Measurements from ENCODE around the gene ANO1. TPM values are rescaled to one million over a fixed set of nuclear protein-coding genes. Genes with fewer than 3 reads are reported as not detected.
A peak's percentile ranks its signal among the peaks of the same experiment; 100 is the strongest.

Gene ANO1
- total RNA-seq, 1 donor from 2014 or later: 0.14 TPM

- DNase-seq (ENCODE audit: low read depth): no peak
- no peak for FAIRE-seq
- TF ChIP-seq EZH2 (IDR thresholded peaks at IDR 0.05; ENCODE audit: insufficient read depth, low read length) (no peak), CTCF (IDR thresholded peaks at IDR 0.05; ENCODE audit: insufficient read depth, low read depth, low read length) (no peak)
- H3K36me3 ChIP-seq (ENCODE audit: insufficient read depth, low read length): no peaks in the 10 kb centered on the region
- Mint-ChIP-seq H3K27ac (ENCODE audit: unreplicated experiment) (no peak overlapping the region), H3K9me3 (ENCODE audit: unreplicated experiment) (peaks cover 5% of the 10 kb centered on the region), H3K4me1 (ENCODE audit: low read depth, unreplicated experiment) (peaks cover 6% of the 10 kb centered on the region), H3K27me3 (ENCODE audit: low read depth, unreplicated experiment) (peaks cover 48% of the 10 kb centered on the region), H3K36me3 (ENCODE audit: low read depth, unreplicated experiment) (no peaks in the 10 kb centered on the region), H3K4me3 (ENCODE audit: unreplicated experiment) (no peak overlapping the region)
- H2AFZ ChIP-seq (ENCODE audit: low read depth, low read length): no peak overlapping the region
- H4K20me1 ChIP-seq (ENCODE audit: insufficient read depth, low read length): no peaks in the 10 kb centered on the region
- H3K9me3 ChIP-seq (ENCODE audit: insufficient read depth, low read depth, low read length): no peaks in the 10 kb centered on the region
- H3K27me3 ChIP-seq (ENCODE audit: insufficient read depth, low read length): no peaks in the 10 kb centered on the region
- peaks cover 6% of the 10 kb centered on the region for H3K4me1 ChIP-seq (ENCODE audit: insufficient read depth, low read length)
- H3K4me3 ChIP-seq (ENCODE audit: insufficient read depth, low read depth, low read length): no peak overlapping the region
- no peak overlapping the region for H3K9ac ChIP-seq (ENCODE audit: low read length)
- no peak overlapping the region for H3K27ac ChIP-seq (ENCODE audit: low read depth, low read length)
- H3K4me2 ChIP-seq (ENCODE audit: low read length): no peak overlapping the region
- no peaks in the 10 kb centered on the region for H3K79me2 ChIP-seq (ENCODE audit: insufficient read depth, low read length)
Observed at GRCh38 chr11:70116386-70117065, 38.4 kb downstream of the ANO1 start.

- Histone ChIP-seq H3K4me1 (ENCODE audit: insufficient read depth, low read length) (no peaks in the 10 kb centered on the region), H4K20me1 (ENCODE audit: insufficient read depth, low read length) (no peaks in the 10 kb centered on the region), H3K36me3 (ENCODE audit: insufficient read depth, low read length) (no peaks in the 10 kb centered on the region), H3K4me3 (ENCODE audit: insufficient read depth, low read depth, low read length) (no peak overlapping the region), H3K9me3 (ENCODE audit: insufficient read depth, low read depth, low read length) (no peaks in the 10 kb centered on the region), H3K4me2 (ENCODE audit: low read length) (no peak overlapping the region), H3K27ac (ENCODE audit: low read depth, low read length) (no peak overlapping the region), H3K27me3 (ENCODE audit: insufficient read depth, low read length) (no peaks in the 10 kb centered on the region), H3K9ac (ENCODE audit: low read length) (no peak overlapping the region), H2AFZ (ENCODE audit: low read depth, low read length) (no peak overlapping the region), H3K79me2 (ENCODE audit: insufficient read depth, low read length) (no peaks in the 10 kb centered on the region)
- no peak for TF ChIP-seq CTCF (IDR thresholded peaks at IDR 0.05; ENCODE audit: insufficient read depth, low read depth, low read length)
- TF ChIP-seq EZH2 (IDR thresholded peaks at IDR 0.05; ENCODE audit: insufficient read depth, low read length): no peak
- Mint-ChIP-seq H3K27me3 (ENCODE audit: low read depth, unreplicated experiment) (peaks cover 53% of the 10 kb centered on the region), H3K9me3 (ENCODE audit: unreplicated experiment) (peaks cover 5% of the 10 kb centered on the region), H3K27ac (ENCODE audit: unreplicated experiment) (no peak overlapping the region), H3K4me1 (ENCODE audit: low read depth, unreplicated experiment) (no peaks in the 10 kb centered on the region), H3K36me3 (ENCODE audit: low read depth, unreplicated experiment) (no peaks in the 10 kb centered on the region), H3K4me3 (ENCODE audit: unreplicated experiment) (peak overlapping the region; percentile 57)
- no peak for DNase-seq (ENCODE audit: low read depth)
- FAIRE-seq: no peak
Observed at GRCh38 chr11:70117567-70118145, 39.5 kb downstream of the ANO1 start.

GRCh38 chr11:70118642-70119041, 40.5 kb downstream of the ANO1 start:
- H2AFZ ChIP-seq (ENCODE audit: low read depth, low read length): no peak overlapping the region
- H4K20me1 ChIP-seq (ENCODE audit: insufficient read depth, low read length): no peaks in the 10 kb centered on the region
- H3K79me2 ChIP-seq (ENCODE audit: insufficient read depth, low read length): no peaks in the 10 kb centered on the region
- Mint-ChIP-seq H3K27me3 (ENCODE audit: low read depth, unreplicated experiment) (peaks cover 55% of the 10 kb centered on the region), H3K4me3 (ENCODE audit: unreplicated experiment) (no peak overlapping the region), H3K36me3 (ENCODE audit: low read depth, unreplicated experiment) (no peaks in the 10 kb centered on the region), H3K9me3 (ENCODE audit: unreplicated experiment) (peaks cover 5% of the 10 kb centered on the region), H3K27ac (ENCODE audit: unreplicated experiment) (no peak overlapping the region), H3K4me1 (ENCODE audit: low read depth, unreplicated experiment) (no peaks in the 10 kb centered on the region)
- no peak overlapping the region for H3K4me2 ChIP-seq (ENCODE audit: low read length)
- no peaks in the 10 kb centered on the region for H3K9me3 ChIP-seq (ENCODE audit: insufficient read depth, low read depth, low read length)
- TF ChIP-seq CTCF (IDR thresholded peaks at IDR 0.05; ENCODE audit: insufficient read depth, low read depth, low read length) (no peak), EZH2 (IDR thresholded peaks at IDR 0.05; ENCODE audit: insufficient read depth, low read length) (no peak)
- H3K27ac ChIP-seq (ENCODE audit: low read depth, low read length): no peak overlapping the region
- FAIRE-seq: no peak
- H3K4me3 ChIP-seq (ENCODE audit: insufficient read depth, low read depth, low read length): no peak overlapping the region
- no peaks in the 10 kb centered on the region for H3K4me1 ChIP-seq (ENCODE audit: insufficient read depth, low read length)
- no peak for DNase-seq (ENCODE audit: low read depth)
- H3K36me3 ChIP-seq (ENCODE audit: insufficient read depth, low read length): no peaks in the 10 kb centered on the region
- H3K9ac ChIP-seq (ENCODE audit: low read length): no peak overlapping the region
- no peaks in the 10 kb centered on the region for H3K27me3 ChIP-seq (ENCODE audit: insufficient read depth, low read length)
